ENCODE results near the gene CATSPER1.
A peak's percentile ranks its signal among the peaks of the same experiment; 100 is the strongest.
"Not testable (repeated sequence)": the region's sequence is repeated elsewhere in the genome, so short reads cannot be mapped to it uniquely, and the experiment has no call there.

CATSPER1 gene

GRCh38 chr11:66020618-66021357, 5.5 kb downstream of the CATSPER1 start:
- DNase-seq (ENCODE audit: low read depth in 3 of 3) = no peak

- DNase-seq (ENCODE audit: low read depth in 3 of 3) = no peak
These were observed 6.1 kb downstream of the CATSPER1 start for GRCh38 chr11:66020212-66020611.

GRCh38 chr11:66017321-66017720, 9.0 kb downstream of the CATSPER1 start:
- peak in 2 of 3 experiments; percentile 55 to 61 for DNase-seq (ENCODE audit: low read depth in 3 of 3)

- DNase-seq (ENCODE audit: low read depth in 3 of 3) = no peak
These were observed 9.5 kb downstream of the CATSPER1 start for GRCh38 chr11:66016793-66017177.

GRCh38 chr11:66015936-66016792, 10.1 kb downstream of the CATSPER1 start:
- DNase-seq (ENCODE audit: low read depth in 3 of 3) = no peak

GRCh38 chr11:66015454-66015881, 10.8 kb downstream of the CATSPER1 start:
- DNase-seq (ENCODE audit: low read depth in 3 of 3) = no peak

GRCh38 chr11:66014804-66015453, 11.3 kb downstream of the CATSPER1 start:
- no peak for DNase-seq (ENCODE audit: low read depth in 3 of 3)

- no peak for DNase-seq (ENCODE audit: low read depth in 3 of 3)
These were observed 12.5 kb downstream of the CATSPER1 start for GRCh38 chr11:66013762-66014100.

- DNase-seq (ENCODE audit: low read depth in 3 of 3) = no peak
These were observed 13.1 kb downstream of the CATSPER1 start for GRCh38 chr11:66012946-66013761.

GRCh38 chr11:66012371-66012945, 13.8 kb downstream of the CATSPER1 start:
- no peak for DNase-seq (ENCODE audit: low read depth in 3 of 3)

GRCh38 chr11:66011785-66012303, 14.4 kb downstream of the CATSPER1 start, which contains the start of gene CST6:
Gene CST6, plus strand, starts transcription at chr11:66012008. Its CDS starts 37 bp downstream, at chr11:66012045.
- no peak for DNase-seq (ENCODE audit: low read depth in 3 of 3)

GRCh38 chr11:66011239-66011784, 15.0 kb downstream of the CATSPER1 start:
- DNase-seq (ENCODE audit: low read depth in 3 of 3) = no peak

- DNase-seq (ENCODE audit: low read depth in 3 of 3) = not testable (repeated sequence)
These were observed 16.2 kb downstream of the CATSPER1 start for GRCh38 chr11:66010036-66010435.

- DNase-seq (ENCODE audit: low read depth in 3 of 3) = no peak
These were observed 17.7 kb downstream of the CATSPER1 start for GRCh38 chr11:66008468-66009101.

GRCh38 chr11:66008095-66008467, 18.2 kb downstream of the CATSPER1 start:
- no peak for DNase-seq (ENCODE audit: low read depth in 3 of 3)

- no peak for DNase-seq (ENCODE audit: low read depth in 3 of 3)
These were observed 19.1 kb downstream of the CATSPER1 start for GRCh38 chr11:66007201-66007634.

GRCh38 chr11:66006891-66007176, 19.4 kb downstream of the CATSPER1 start:
- DNase-seq (ENCODE audit: low read depth in 3 of 3) = no peak

- DNase-seq (ENCODE audit: low read depth in 3 of 3) = no peak
These were observed 20.0 kb downstream of the CATSPER1 start for GRCh38 chr11:66006134-66006890.

GRCh38 chr11:66004186-66004585, 22.1 kb downstream of the CATSPER1 start:
- DNase-seq (ENCODE audit: low read depth in 3 of 3) = no peak

GRCh38 chr11:66003291-66003690, 23.0 kb downstream of the CATSPER1 start:
- no peak for DNase-seq (ENCODE audit: low read depth in 3 of 3)
